WTC11 (cell line): Measurements from ENCODE around the gene NHS. TPM values are rescaled to one million over a fixed set of nuclear protein-coding genes. Genes with fewer than 3 reads are reported as not detected.

ENCODE experiments used
- ATAC-seq: fragments of 200-7000 bp; cut with Tn5 transposase; 2 replicates; pipeline ENCODE4 v1.10.0; 2021; ENCODE audit warnings: mild to moderate bottlenecking, moderate library complexity
- CTCF ChIA-PET: fragments of 300-600 bp; sonication (Branson Sonifier 250); formaldehyde crosslinking; loops from one replicate; lab custom pipeline; 2021; ENCODE audit warnings: antibody characterized with exemption; lab: Charles Lee
- POLR2A ChIA-PET: fragments of 350-600 bp; sonication (Branson Sonifier 250); formaldehyde crosslinking; loops from one replicate; lab custom pipeline; 2021; ENCODE audit warnings: antibody characterized with exemption; lab: Charles Lee
- DNase-seq: peaks from one replicate; pipeline ENCODE4 v3.0.0; 2021; ENCODE audit warnings: low spot score
- H3K27ac Mint-ChIP-seq: 2 replicates; pipeline ENCODE4 v1.8.0; 2021; ENCODE audit warnings: mixed read lengths
- H3K27me3 Mint-ChIP-seq: 2 replicates; pipeline ENCODE4 v1.8.0; 2021; ENCODE audit warnings: low read depth, mild to moderate bottlenecking, moderate library complexity, mixed read lengths
- H3K36me3 Mint-ChIP-seq: 2 replicates; pipeline ENCODE4 v1.8.0; 2021; ENCODE audit warnings: mixed read lengths
- H3K4me1 Mint-ChIP-seq: 2 replicates; pipeline ENCODE4 v1.8.0; 2022; ENCODE audit warnings: mixed read lengths
- H3K4me3 Mint-ChIP-seq: 2 replicates; pipeline ENCODE4 v1.8.0; 2021; ENCODE audit warnings: mild to moderate bottlenecking, moderate library complexity, mixed read lengths
- H3K9me3 Mint-ChIP-seq: 2 replicates; pipeline ENCODE4 v1.8.0; 2021; ENCODE audit warnings: mixed read lengths
- CREB1 ChIP-seq: sonication (generic); formaldehyde crosslinking; IDR thresholded peaks from 2 replicates; pipeline ENCODE4 v1.8.0; 2023; ENCODE audit warnings: mild to moderate bottlenecking, missing genetic modification reagents
- FOXJ3 ChIP-seq: sonication (generic); formaldehyde crosslinking; IDR thresholded peaks from 2 replicates; pipeline ENCODE4 v1.9.0; 2021; ENCODE audit warnings: missing genetic modification reagents, mild to moderate bottlenecking, borderline replicate concordance
- JAZF1 ChIP-seq: fragments of 250-450 bp; sonication (Bioruptor Pico); IDR thresholded peaks from 2 replicates; pipeline ENCODE4 v1.9.0; 2021; ENCODE audit warnings: moderate library complexity, mild to moderate bottlenecking, inconsistent platforms
- KAT7 ChIP-seq: sonication (generic); formaldehyde crosslinking; IDR thresholded peaks from 2 replicates; pipeline ENCODE4 v1.8.1; 2023; ENCODE audit warnings: missing genetic modification reagents, mild to moderate bottlenecking, borderline replicate concordance
- PRRX2 ChIP-seq: fragments of 250-450 bp; sonication (Bioruptor Pico); IDR thresholded peaks from 2 replicates; pipeline ENCODE4 v1.8.0; 2021; ENCODE audit warnings: mild to moderate bottlenecking
- SMAD4 ChIP-seq: sonication (generic); formaldehyde crosslinking; IDR thresholded peaks from 2 replicates; pipeline ENCODE4 v1.8.0; 2022; ENCODE audit warnings: mild to moderate bottlenecking, missing genetic modification reagents
- ZNF219 ChIP-seq: sonication (generic); formaldehyde crosslinking; IDR thresholded peaks from 2 replicates; pipeline ENCODE4 v1.8.0; 2023; ENCODE audit warnings: missing genetic modification reagents, mild to moderate bottlenecking, borderline replicate concordance
- ZNF263 ChIP-seq: sonication (generic); formaldehyde crosslinking; IDR thresholded peaks from 2 replicates; pipeline ENCODE4 v1.8.1; 2022; ENCODE audit warnings: low read depth, mild to moderate bottlenecking, moderate library complexity, missing genetic modification reagents
- ZNF396 ChIP-seq: fragments of 250-450 bp; sonication (Bioruptor Pico); IDR thresholded peaks from 2 replicates; pipeline ENCODE4 v1.8.0; 2021; ENCODE audit warnings: mild to moderate bottlenecking, moderate library complexity, borderline replicate concordance
- ZNF671 ChIP-seq: fragments of 250-450 bp; sonication (Bioruptor Pico); IDR thresholded peaks from 2 replicates; pipeline ENCODE4 v1.8.0; 2021; ENCODE audit warnings: mild to moderate bottlenecking
- total RNA-seq: library from RNA; stranded (reverse); gene quantifications from 3 replicates; pipeline ENCODE4 v1.2.3, GENCODE V29; 2021
- TF ChIP-seq, protein P1 (sequence below): fragments of 250-450 bp; sonication (Bioruptor Pico); IDR thresholded peaks from 2 replicates; pipeline ENCODE4 v1.9.0; 2021; ENCODE audit warnings: mild to moderate bottlenecking, borderline replicate concordance
- TF ChIP-seq, protein P2 (sequence below): fragments of 250-450 bp; sonication (Bioruptor Pico); IDR thresholded peaks from 2 replicates; pipeline ENCODE4 v2.1.2; 2022; ENCODE audit warnings: mild to moderate bottlenecking, moderate library complexity
- TF ChIP-seq, protein P3 (sequence below): fragments of 200-600 bp; IDR thresholded peaks from 2 replicates; pipeline ENCODE4 v1.8.0; 2022; ENCODE audit warnings: antibody characterized with exemption
- TF ChIP-seq, protein P4 (sequence below): sonication (generic); formaldehyde crosslinking; IDR thresholded peaks from 2 replicates; pipeline ENCODE4 v1.8.1; 2022; ENCODE audit warnings: mild to moderate bottlenecking, moderate library complexity, missing genetic modification reagents
- TF ChIP-seq, protein P5 (sequence below): sonication (generic); formaldehyde crosslinking; IDR thresholded peaks from 2 replicates; pipeline ENCODE4 v1.8.0; 2022; ENCODE audit warnings: mild to moderate bottlenecking, missing genetic modification reagents
- TF ChIP-seq, protein P6 (sequence below): sonication (generic); formaldehyde crosslinking; IDR thresholded peaks from 2 replicates; pipeline ENCODE4 v1.8.0; 2022; ENCODE audit warnings: mild to moderate bottlenecking, missing genetic modification reagents

The NHS gene
- total RNA-seq, 1 experiment from 2014 or later, result 5.8 TPM

DNA sequence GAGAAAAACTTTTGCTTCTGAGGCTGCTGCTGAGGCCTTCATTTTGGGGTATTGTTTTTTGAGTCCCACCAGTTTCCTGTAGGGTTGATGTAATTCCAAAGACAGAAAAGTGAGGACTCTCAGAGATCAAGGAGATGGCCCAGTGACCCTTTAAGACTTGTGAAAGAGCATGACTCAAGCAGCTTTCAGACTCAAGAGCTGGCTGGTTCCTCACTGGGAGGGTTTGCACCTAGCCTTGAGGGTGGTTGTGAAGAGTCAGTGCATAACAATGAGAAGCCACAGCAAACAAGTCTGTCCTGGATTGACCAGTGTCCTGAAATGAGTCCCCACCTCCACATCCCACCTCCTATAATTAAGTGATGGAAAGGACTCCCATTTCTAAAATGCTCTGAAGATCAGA, 89.2 kb downstream of the NHS start (continued):
- TF ChIP-seq, protein P1, sequence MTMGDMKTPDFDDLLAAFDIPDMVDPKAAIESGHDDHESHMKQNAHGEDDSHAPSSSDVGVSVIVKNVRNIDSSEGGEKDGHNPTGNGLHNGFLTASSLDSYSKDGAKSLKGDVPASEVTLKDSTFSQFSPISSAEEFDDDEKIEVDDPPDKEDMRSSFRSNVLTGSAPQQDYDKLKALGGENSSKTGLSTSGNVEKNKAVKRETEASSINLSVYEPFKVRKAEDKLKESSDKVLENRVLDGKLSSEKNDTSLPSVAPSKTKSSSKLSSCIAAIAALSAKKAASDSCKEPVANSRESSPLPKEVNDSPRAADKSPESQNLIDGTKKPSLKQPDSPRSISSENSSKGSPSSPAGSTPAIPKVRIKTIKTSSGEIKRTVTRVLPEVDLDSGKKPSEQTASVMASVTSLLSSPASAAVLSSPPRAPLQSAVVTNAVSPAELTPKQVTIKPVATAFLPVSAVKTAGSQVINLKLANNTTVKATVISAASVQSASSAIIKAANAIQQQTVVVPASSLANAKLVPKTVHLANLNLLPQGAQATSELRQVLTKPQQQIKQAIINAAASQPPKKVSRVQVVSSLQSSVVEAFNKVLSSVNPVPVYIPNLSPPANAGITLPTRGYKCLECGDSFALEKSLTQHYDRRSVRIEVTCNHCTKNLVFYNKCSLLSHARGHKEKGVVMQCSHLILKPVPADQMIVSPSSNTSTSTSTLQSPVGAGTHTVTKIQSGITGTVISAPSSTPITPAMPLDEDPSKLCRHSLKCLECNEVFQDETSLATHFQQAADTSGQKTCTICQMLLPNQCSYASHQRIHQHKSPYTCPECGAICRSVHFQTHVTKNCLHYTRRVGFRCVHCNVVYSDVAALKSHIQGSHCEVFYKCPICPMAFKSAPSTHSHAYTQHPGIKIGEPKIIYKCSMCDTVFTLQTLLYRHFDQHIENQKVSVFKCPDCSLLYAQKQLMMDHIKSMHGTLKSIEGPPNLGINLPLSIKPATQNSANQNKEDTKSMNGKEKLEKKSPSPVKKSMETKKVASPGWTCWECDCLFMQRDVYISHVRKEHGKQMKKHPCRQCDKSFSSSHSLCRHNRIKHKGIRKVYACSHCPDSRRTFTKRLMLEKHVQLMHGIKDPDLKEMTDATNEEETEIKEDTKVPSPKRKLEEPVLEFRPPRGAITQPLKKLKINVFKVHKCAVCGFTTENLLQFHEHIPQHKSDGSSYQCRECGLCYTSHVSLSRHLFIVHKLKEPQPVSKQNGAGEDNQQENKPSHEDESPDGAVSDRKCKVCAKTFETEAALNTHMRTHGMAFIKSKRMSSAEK (CRISPR knock-in tag), result no peak
- TF ChIP-seq SMAD4 (CRISPR knock-in tag) (no peak), CREB1 (no peak), PRRX2 (CRISPR knock-in tag) (no peak)
- TF ChIP-seq, protein P2, sequence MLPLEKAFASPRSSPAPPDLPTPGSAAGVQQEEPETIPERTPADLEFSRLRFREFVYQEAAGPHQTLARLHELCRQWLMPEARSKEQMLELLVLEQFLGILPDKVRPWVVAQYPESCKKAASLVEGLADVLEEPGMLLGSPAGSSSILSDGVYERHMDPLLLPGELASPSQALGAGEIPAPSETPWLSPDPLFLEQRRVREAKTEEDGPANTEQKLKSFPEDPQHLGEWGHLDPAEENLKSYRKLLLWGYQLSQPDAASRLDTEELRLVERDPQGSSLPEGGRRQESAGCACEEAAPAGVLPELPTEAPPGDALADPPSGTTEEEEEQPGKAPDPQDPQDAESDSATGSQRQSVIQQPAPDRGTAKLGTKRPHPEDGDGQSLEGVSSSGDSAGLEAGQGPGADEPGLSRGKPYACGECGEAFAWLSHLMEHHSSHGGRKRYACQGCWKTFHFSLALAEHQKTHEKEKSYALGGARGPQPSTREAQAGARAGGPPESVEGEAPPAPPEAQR (CRISPR knock-in tag), result no peak
- TF ChIP-seq, protein P3, sequence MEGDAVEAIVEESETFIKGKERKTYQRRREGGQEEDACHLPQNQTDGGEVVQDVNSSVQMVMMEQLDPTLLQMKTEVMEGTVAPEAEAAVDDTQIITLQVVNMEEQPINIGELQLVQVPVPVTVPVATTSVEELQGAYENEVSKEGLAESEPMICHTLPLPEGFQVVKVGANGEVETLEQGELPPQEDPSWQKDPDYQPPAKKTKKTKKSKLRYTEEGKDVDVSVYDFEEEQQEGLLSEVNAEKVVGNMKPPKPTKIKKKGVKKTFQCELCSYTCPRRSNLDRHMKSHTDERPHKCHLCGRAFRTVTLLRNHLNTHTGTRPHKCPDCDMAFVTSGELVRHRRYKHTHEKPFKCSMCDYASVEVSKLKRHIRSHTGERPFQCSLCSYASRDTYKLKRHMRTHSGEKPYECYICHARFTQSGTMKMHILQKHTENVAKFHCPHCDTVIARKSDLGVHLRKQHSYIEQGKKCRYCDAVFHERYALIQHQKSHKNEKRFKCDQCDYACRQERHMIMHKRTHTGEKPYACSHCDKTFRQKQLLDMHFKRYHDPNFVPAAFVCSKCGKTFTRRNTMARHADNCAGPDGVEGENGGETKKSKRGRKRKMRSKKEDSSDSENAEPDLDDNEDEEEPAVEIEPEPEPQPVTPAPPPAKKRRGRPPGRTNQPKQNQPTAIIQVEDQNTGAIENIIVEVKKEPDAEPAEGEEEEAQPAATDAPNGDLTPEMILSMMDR, result no peak
- TF ChIP-seq, protein P4, sequence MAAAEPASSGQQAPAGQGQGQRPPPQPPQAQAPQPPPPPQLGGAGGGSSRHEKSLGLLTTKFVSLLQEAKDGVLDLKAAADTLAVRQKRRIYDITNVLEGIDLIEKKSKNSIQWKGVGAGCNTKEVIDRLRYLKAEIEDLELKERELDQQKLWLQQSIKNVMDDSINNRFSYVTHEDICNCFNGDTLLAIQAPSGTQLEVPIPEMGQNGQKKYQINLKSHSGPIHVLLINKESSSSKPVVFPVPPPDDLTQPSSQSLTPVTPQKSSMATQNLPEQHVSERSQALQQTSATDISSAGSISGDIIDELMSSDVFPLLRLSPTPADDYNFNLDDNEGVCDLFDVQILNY (CRISPR knock-in tag), result no peak
- TF ChIP-seq, all 79 proteins: peak for 0

DNA sequence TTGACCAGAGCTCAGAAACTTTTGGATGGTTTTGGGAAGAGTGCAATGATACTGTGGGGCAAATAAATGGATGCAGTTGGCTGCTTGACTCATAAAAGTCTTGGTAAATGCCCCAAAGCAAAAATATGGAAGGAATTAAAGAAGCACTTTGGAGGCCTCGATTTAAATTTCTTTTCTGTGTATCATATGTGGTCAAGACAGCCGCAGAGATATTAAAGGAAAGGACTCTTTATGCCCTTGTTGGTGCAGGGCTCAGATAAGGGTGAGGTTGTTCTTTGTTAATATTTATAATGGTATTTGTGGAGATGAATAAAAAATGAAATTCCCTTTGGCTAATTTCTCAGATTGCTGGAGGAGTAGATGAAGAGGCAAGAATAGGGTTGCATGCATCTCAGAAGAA, 90.2 kb downstream of the NHS start:
- DNase-seq (no peak), ATAC-seq (no peak)
- Mint-ChIP-seq H3K4me3 (no peak overlapping the region), H3K27ac (no peak overlapping the region), H3K9me3 (no peaks in the 10 kb centered on the region), H3K27me3 (no peaks in the 10 kb centered on the region; the same call in 1 of the 2 replicates), H3K36me3 (no peaks in the 10 kb centered on the region), H3K4me1 (peaks cover 23% of the 10 kb centered on the region)
- TF ChIP-seq ZNF396 (CRISPR knock-in tag) (no peak), KAT7 (no peak), ZNF671 (CRISPR knock-in tag) (no peak), ZNF219 (CRISPR knock-in tag) (no peak), ZNF263 (CRISPR knock-in tag) (no peak), JAZF1 (CRISPR knock-in tag) (no peak), FOXJ3 (CRISPR knock-in tag) (no peak)
- TF ChIP-seq, protein P5, sequence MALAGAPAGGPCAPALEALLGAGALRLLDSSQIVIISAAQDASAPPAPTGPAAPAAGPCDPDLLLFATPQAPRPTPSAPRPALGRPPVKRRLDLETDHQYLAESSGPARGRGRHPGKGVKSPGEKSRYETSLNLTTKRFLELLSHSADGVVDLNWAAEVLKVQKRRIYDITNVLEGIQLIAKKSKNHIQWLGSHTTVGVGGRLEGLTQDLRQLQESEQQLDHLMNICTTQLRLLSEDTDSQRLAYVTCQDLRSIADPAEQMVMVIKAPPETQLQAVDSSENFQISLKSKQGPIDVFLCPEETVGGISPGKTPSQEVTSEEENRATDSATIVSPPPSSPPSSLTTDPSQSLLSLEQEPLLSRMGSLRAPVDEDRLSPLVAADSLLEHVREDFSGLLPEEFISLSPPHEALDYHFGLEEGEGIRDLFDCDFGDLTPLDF (CRISPR knock-in tag), result no peak
- TF ChIP-seq, protein P6, sequence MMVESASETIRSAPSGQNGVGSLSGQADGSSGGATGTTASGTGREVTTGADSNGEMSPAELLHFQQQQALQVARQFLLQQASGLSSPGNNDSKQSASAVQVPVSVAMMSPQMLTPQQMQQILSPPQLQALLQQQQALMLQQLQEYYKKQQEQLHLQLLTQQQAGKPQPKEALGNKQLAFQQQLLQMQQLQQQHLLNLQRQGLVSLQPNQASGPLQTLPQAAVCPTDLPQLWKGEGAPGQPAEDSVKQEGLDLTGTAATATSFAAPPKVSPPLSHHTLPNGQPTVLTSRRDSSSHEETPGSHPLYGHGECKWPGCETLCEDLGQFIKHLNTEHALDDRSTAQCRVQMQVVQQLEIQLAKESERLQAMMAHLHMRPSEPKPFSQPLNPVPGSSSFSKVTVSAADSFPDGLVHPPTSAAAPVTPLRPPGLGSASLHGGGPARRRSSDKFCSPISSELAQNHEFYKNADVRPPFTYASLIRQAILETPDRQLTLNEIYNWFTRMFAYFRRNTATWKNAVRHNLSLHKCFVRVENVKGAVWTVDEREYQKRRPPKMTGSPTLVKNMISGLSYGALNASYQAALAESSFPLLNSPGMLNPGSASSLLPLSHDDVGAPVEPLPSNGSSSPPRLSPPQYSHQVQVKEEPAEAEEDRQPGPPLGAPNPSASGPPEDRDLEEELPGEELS (CRISPR knock-in tag), result no peak
- ChIA-PET POLR2A (no interaction called here), CTCF (no interaction called here)
